ENCODE data around the gene GMDS.

Gene GMDS

DNA sequence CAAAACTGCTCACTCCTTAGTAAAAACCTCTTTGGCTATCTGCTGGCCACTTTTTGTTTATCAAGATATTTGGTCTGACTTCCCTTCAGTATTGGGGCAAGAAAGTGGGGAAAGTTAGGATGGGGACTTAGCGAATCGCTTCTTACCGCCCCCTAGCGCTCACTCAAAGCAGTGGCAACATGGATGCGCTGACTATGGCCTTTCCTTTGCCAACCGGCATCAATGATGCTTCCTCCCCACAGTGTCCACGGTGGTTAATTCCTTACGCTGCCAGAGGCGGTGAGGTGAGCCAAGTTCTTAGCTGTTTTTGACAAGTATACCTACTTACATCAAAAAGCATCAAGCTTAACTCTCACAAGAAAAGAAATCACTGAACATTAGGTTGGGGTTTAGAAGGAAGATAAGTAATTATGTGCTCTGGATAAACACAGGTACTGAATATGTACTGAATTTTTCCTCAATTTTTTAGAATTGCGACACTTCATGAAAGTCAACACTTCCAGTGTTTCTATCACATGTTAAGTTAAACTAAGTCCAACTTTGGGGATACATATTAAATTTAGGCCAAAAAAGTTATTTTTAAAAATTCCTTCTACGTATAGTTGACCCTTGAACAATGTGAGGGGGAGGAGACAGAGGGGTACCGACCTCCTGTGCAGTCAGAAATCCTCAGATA is 86.7 kb downstream of the GMDS start:
- Histone ChIP-seq H3K4me1 (ENCODE audit: control insufficient read depth, insufficient read depth, low read length, unreplicated experiment) (peaks cover 37% of the 10 kb centered on the region), H3K4me3 (ENCODE audit: low read depth, low read length) (no peak overlapping the region), H3K79me2 (ENCODE audit: control insufficient read depth, insufficient read depth, low read length, unreplicated experiment) (no peaks in the 10 kb centered on the region), H3K27me3 (ENCODE audit: insufficient read depth, low read length) (no peaks in the 10 kb centered on the region), H2AFZ (ENCODE audit: low read length, unreplicated experiment) (no peak overlapping the region), H3K36me3 (ENCODE audit: insufficient read depth, low read length) (no peaks in the 10 kb centered on the region), H3K27ac (ENCODE audit: low read depth, low read length) (peak overlapping the region; percentile 78)

DNA sequence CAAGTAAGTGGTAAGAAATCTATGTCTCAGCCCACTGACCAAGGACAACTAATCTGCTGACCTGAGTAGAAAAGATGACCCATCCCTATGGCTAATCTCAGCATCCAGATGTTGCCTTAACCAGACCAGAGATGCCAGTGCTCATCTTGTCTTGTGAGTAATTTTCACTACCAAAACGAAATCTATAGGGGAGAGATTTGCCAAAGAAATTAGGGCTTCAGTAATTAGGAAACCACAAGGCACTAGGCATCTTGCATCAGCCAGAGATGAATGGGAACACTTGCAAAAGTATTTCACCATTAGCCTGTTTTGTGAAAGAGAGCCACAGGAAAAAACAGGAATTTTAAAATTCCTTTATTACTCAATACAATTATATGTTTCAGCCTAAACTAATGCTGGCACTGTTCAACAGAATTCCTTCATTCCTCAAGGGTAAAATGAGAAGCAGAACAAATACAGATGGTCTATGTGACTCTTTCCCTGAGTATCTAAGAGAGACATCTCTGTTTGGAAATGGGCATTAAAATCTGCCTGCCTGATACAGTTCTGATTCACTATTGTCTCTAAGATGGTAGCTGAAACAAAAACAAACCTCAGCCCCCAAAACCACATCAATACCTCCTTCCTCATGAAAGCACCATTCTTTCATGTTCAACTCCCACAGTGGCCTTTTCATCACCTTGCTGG is 87.8 kb downstream of the GMDS start:
- Histone ChIP-seq H3K79me2 (ENCODE audit: control insufficient read depth, insufficient read depth, low read length, unreplicated experiment) (no peaks in the 10 kb centered on the region), H3K4me3 (ENCODE audit: low read depth, low read length) (peak overlapping the region; percentile 23), H3K4me1 (ENCODE audit: control insufficient read depth, insufficient read depth, low read length, unreplicated experiment) (peaks cover 32% of the 10 kb centered on the region), H3K36me3 (ENCODE audit: insufficient read depth, low read length) (no peaks in the 10 kb centered on the region), H2AFZ (ENCODE audit: low read length, unreplicated experiment) (peak overlapping the region; percentile 26), H3K27ac (ENCODE audit: low read depth, low read length) (peak overlapping the region; percentile 78), H3K27me3 (ENCODE audit: insufficient read depth, low read length) (no peaks in the 10 kb centered on the region)

DNA sequence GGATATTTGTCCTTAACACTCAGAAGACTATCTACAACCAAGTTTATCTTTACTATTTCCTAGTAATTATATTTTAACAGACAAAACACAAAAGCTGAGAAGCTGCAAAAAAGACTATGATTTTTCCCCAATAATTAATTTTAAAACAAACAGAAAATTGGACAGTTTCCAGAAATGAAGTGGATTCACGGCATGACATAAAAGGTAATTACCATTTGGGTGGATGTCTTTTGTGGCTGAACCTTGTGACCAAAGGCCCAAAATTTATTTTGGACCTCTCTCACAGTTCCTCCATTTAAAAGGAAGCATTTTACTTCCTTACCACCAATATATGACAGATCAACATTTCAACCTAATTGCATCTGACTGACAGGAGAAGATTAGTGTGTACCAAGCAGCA is 90.2 kb downstream of the GMDS start:
- H3K79me2 ChIP-seq (ENCODE audit: control insufficient read depth, insufficient read depth, low read length, unreplicated experiment): no peaks in the 10 kb centered on the region
- peaks cover 19% of the 10 kb centered on the region for H3K4me1 ChIP-seq (ENCODE audit: control insufficient read depth, insufficient read depth, low read length, unreplicated experiment)
- no peak overlapping the region for H3K27ac ChIP-seq (ENCODE audit: low read depth, low read length)
- no peaks in the 10 kb centered on the region for H3K27me3 ChIP-seq (ENCODE audit: insufficient read depth, low read length)
- no peak overlapping the region for H2AFZ ChIP-seq (ENCODE audit: low read length, unreplicated experiment)
- H3K4me3 ChIP-seq (ENCODE audit: low read depth, low read length): no peak overlapping the region
- H3K36me3 ChIP-seq (ENCODE audit: insufficient read depth, low read length): no peaks in the 10 kb centered on the region

DNA sequence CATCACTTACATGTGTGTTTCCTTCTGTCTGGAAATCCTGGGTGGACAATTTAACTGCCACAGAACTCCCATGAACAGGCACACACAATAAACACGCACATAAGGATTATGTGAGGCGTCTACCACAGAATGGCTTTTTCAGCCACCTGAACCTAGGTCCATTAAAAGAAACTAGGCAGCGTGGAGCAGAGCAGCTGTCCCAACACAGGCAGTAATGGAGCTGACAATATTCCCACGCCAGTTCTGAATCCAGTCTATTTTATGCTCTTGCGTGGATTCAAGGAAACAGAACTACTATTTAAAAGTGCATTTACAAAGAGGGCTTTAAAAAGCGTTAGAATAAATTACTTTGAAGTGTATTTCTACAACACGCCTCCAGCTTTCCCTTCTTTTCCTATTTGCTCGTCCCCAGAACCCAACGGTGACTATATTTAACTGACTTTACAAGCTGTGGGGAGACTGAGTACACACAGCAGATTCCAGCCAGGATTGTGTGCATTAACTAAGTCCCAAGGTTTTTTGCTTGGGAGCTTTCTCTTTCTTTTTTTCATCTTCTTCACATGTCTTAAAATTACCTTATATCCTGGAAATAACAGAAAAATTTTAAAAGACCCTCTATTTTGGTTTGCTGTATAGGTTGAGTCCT is 95.9 kb downstream of the GMDS start:
- H3K36me3 ChIP-seq (ENCODE audit: insufficient read depth, low read length): no peaks in the 10 kb centered on the region
- H3K27ac ChIP-seq (ENCODE audit: low read depth, low read length): no peak overlapping the region
- H3K27me3 ChIP-seq (ENCODE audit: insufficient read depth, low read length): no peaks in the 10 kb centered on the region
- H3K79me2 ChIP-seq (ENCODE audit: control insufficient read depth, insufficient read depth, low read length, unreplicated experiment): no peaks in the 10 kb centered on the region
- H3K4me3 ChIP-seq (ENCODE audit: low read depth, low read length): no peak overlapping the region
- H2AFZ ChIP-seq (ENCODE audit: low read length, unreplicated experiment): no peak overlapping the region
- peaks cover 11% of the 10 kb centered on the region for H3K4me1 ChIP-seq (ENCODE audit: control insufficient read depth, insufficient read depth, low read length, unreplicated experiment)

DNA sequence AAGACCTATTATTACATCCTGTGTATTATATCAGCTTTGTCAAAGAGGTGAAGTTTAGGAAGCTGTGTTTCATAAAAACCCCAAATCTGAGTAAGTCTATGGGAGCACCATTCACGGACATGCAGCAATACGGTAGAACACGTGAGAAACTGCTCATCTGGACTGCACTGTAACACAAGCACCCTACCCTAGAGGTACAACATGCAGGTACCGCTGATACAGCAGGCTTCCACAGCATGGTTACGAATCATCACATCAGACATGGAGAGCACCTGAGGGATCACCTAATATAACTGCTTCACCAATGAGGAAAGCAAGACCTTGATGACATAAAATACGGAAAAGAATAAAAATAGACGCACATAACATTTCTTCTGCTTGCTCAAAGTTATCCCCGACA is 96.7 kb downstream of the GMDS start:
- Histone ChIP-seq H3K4me1 (ENCODE audit: control insufficient read depth, insufficient read depth, low read length, unreplicated experiment) (peaks cover 11% of the 10 kb centered on the region), H3K4me3 (ENCODE audit: low read depth, low read length) (no peak overlapping the region), H3K79me2 (ENCODE audit: control insufficient read depth, insufficient read depth, low read length, unreplicated experiment) (no peaks in the 10 kb centered on the region)

DNA sequence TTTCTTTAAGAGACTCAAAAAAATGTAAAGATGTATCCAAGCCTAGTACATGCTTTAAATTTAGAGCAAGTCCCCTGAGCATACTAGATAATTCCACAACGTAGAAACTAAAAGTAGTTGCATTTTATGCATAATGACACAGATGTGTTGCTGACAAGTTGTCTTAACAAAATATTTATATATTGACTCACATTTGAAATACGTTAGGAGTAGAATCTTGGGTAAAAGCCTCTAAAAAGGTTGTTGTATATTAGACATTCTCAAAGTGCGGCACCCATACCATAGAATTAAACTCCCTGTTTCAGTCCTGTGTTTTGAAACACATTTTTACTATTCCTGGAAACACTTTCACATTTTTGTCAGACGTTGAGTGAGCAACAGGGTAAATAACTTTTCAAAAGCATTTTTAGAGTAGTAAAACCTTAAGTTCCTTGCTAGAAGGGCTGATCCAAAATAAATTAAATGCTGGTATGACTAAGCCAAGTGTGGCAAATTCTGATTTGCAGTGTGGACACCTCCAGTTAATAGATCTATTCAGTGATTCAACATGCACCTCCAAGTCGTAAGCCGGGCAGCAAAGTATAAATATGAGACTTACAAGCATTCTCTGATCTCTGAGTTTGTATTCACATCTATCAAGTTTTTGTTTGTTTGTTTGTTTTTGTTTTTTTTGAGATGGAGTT is 97.5 kb downstream of the GMDS start:
- Histone ChIP-seq H3K4me1 (ENCODE audit: control insufficient read depth, insufficient read depth, low read length, unreplicated experiment) (peaks cover 11% of the 10 kb centered on the region), H3K36me3 (ENCODE audit: insufficient read depth, low read length) (no peaks in the 10 kb centered on the region), H3K4me3 (ENCODE audit: low read depth, low read length) (peak overlapping the region; percentile 16), H3K27me3 (ENCODE audit: insufficient read depth, low read length) (no peaks in the 10 kb centered on the region), H2AFZ (ENCODE audit: low read length, unreplicated experiment) (no peak overlapping the region), H3K27ac (ENCODE audit: low read depth, low read length) (peak overlapping the region; percentile 36), H3K79me2 (ENCODE audit: control insufficient read depth, insufficient read depth, low read length, unreplicated experiment) (no peaks in the 10 kb centered on the region)

More for the DNA sequence above, 96.7 kb downstream of the GMDS start:
- Histone ChIP-seq H3K27ac (ENCODE audit: low read depth, low read length) (no peak overlapping the region), H3K27me3 (ENCODE audit: insufficient read depth, low read length) (no peaks in the 10 kb centered on the region), H2AFZ (ENCODE audit: low read length, unreplicated experiment) (no peak overlapping the region), H3K36me3 (ENCODE audit: insufficient read depth, low read length) (no peaks in the 10 kb centered on the region)

DNA sequence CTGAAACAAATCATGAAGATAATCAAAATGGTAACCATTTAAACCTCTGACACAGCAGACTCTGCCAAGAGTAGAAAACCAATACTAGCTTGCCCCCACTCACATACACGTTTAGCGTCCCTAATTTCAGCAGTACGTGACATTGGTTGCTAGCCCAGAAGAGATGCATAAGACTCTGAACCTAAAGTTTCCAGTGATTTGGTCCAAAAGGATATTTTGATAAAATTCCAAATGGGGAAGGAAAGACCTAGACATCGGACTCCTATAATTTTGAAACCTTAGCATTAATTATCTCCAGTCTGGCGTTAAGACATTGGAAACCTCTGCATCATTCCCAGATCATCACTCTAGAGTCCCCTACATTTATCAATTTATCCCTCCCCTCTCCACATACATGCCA is 98.1 kb downstream of the GMDS start:
- no peak overlapping the region for H2AFZ ChIP-seq (ENCODE audit: low read length, unreplicated experiment)
- H3K79me2 ChIP-seq (ENCODE audit: control insufficient read depth, insufficient read depth, low read length, unreplicated experiment): no peaks in the 10 kb centered on the region
- peak overlapping the region; percentile 36; the same call in 1 of the 2 replicates for H3K27ac ChIP-seq (ENCODE audit: low read depth, low read length)
- peaks cover 11% of the 10 kb centered on the region for H3K4me1 ChIP-seq (ENCODE audit: control insufficient read depth, insufficient read depth, low read length, unreplicated experiment)
- H3K27me3 ChIP-seq (ENCODE audit: insufficient read depth, low read length): no peaks in the 10 kb centered on the region
- peak overlapping the region; percentile 16 for H3K4me3 ChIP-seq (ENCODE audit: low read depth, low read length)
- H3K36me3 ChIP-seq (ENCODE audit: insufficient read depth, low read length): no peaks in the 10 kb centered on the region

DNA sequence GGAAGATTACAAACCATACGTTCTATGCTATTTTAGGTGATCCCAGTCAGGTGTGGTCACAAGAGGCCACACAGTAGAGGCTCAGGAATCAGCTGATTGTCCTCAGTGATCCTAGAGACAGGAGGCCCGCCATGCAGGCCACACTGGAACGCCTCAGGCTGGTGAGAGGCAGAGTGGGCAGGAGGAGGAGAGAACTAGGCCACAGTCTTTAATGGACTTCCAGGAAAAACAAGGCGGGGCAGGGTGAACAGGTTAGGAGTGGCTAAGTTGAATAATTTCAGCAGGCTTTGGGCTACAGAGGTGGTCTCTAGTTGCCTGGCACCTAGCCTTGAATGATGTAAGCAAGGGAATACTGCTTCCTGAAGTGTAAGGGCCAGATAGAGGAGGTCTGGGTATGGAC is 101.2 kb downstream of the GMDS start:
- H3K36me3 ChIP-seq (ENCODE audit: insufficient read depth, low read length): no peaks in the 10 kb centered on the region
- H3K4me3 ChIP-seq (ENCODE audit: low read depth, low read length): no peak overlapping the region
- H3K27me3 ChIP-seq (ENCODE audit: insufficient read depth, low read length): no peaks in the 10 kb centered on the region
- no peak overlapping the region for H3K27ac ChIP-seq (ENCODE audit: low read depth, low read length)
- peaks cover 11% of the 10 kb centered on the region for H3K4me1 ChIP-seq (ENCODE audit: control insufficient read depth, insufficient read depth, low read length, unreplicated experiment)
- H3K79me2 ChIP-seq (ENCODE audit: control insufficient read depth, insufficient read depth, low read length, unreplicated experiment): no peaks in the 10 kb centered on the region
- no peak overlapping the region for H2AFZ ChIP-seq (ENCODE audit: low read length, unreplicated experiment)

DNA sequence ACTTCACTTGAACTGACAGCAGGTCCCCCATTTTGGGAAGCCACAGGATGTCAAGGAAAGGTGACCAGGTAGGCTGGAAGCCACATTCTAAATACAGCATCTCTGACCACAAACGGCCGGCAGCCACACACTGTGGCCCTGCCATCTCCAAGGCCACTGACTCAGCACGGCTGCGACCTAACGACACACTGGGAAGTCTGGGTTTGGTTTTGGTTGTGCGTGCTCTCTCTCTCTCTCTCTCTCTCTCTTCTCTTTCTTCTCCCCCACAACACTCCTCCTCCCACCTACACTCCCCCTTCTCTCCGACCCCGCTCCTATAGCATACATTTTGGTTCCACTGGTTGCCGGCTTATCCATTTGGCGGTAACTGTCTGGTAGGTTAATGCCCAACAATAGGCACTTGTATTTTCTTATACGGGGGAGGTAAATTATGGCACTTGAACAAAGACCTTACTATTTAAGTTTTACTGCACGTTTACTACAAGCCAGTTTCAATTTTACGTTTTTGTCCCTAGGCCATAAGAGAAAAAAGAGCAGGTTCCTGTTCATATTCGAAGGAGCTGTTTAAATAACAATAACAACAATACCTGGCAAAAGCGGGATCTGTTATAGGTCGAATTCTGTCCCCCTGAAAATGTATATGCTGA is 103.6 kb downstream of the GMDS start:
- no peaks in the 10 kb centered on the region for H3K79me2 ChIP-seq (ENCODE audit: control insufficient read depth, insufficient read depth, low read length, unreplicated experiment)
- H3K4me3 ChIP-seq (ENCODE audit: low read depth, low read length): no peak overlapping the region
- H2AFZ ChIP-seq (ENCODE audit: low read length, unreplicated experiment): no peak overlapping the region
- no peaks in the 10 kb centered on the region for H3K36me3 ChIP-seq (ENCODE audit: insufficient read depth, low read length)
- H3K4me1 ChIP-seq (ENCODE audit: control insufficient read depth, insufficient read depth, low read length, unreplicated experiment): no peaks in the 10 kb centered on the region
- no peak overlapping the region for H3K27ac ChIP-seq (ENCODE audit: low read depth, low read length)
- no peaks in the 10 kb centered on the region for H3K27me3 ChIP-seq (ENCODE audit: insufficient read depth, low read length)

DNA sequence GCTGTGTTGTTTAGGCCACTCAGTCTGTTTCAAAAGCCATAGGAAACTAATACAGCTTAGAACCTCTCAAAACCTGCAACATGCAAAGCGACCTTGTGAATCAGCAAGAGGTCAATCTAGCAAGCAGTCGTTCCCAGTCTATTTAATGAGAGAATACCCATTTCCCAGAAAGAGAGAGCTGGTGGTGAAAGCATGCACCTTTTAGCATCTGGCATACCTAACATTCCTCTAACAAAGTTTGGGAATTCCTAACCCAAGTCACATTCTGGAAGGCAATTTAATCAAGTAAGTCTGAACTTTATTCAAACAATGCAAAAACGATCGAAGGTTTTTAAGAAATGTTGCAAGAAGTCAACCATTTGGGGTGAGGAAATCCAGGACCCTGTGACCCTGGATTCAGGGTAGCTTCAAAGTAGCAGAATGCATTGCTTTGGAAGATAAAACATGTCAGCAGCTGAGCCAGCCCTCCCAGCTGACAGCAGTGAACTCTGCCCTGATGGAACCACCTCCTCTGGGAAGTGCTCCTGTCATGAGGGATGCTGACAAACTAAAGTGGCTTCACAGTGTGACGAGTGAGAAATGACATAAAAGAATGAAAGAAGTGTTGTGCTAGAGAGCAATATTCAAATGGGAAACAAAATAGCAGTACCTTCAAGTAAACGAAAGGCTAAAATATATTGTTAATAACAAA is 104.8 kb downstream of the GMDS start:
- no peak overlapping the region for H3K4me3 ChIP-seq (ENCODE audit: low read depth, low read length)
- no peaks in the 10 kb centered on the region for H3K4me1 ChIP-seq (ENCODE audit: control insufficient read depth, insufficient read depth, low read length, unreplicated experiment)
- H3K79me2 ChIP-seq (ENCODE audit: control insufficient read depth, insufficient read depth, low read length, unreplicated experiment): no peaks in the 10 kb centered on the region
- no peak overlapping the region for H2AFZ ChIP-seq (ENCODE audit: low read length, unreplicated experiment)
- H3K27ac ChIP-seq (ENCODE audit: low read depth, low read length): no peak overlapping the region
- H3K27me3 ChIP-seq (ENCODE audit: insufficient read depth, low read length): no peaks in the 10 kb centered on the region
- no peaks in the 10 kb centered on the region for H3K36me3 ChIP-seq (ENCODE audit: insufficient read depth, low read length)

Data from ACC112 (cell line).